Ectodermal cell (in vitro differentiated cells): Measurements from ENCODE around the gene LYPD1.

Experiments used
- H3K27ac ChIP-seq: 2 replicates; pipeline ENCODE4 v1.7.0; 2013; ENCODE audit warnings: mild to moderate bottlenecking, low read depth, low read length; ENCODE audit not compliant: insufficient read depth, poor library complexity, severe bottlenecking
- H3K27me3 ChIP-seq: 2 replicates; pipeline ENCODE4 v1.7.0; 2013; ENCODE audit warnings: mild to moderate bottlenecking, low read length; ENCODE audit not compliant: insufficient read depth, control insufficient read depth, poor library complexity, severe bottlenecking
- H3K36me3 ChIP-seq: one replicate; pipeline ENCODE4 v1.7.0; 2013; ENCODE audit warnings: low read length; ENCODE audit not compliant: control insufficient read depth, insufficient read depth
- H3K4me1 ChIP-seq: one replicate; pipeline ENCODE4 v1.7.0; 2013; ENCODE audit warnings: low read length; ENCODE audit not compliant: control insufficient read depth, insufficient read depth
- H3K4me3 ChIP-seq: 2 replicates; pipeline ENCODE4 v1.7.0; 2013; ENCODE audit warnings: low read depth, low read length, control low read depth; ENCODE audit not compliant: insufficient read depth
- H3K9me3 ChIP-seq: 2 replicates; pipeline ENCODE4 v1.7.0; 2013; ENCODE audit warnings: mild to moderate bottlenecking, low read length, moderate library complexity; ENCODE audit not compliant: control insufficient read depth
- WGBS, 2 experiments: methylation state at CpG; one replicate each; pipeline ENCODE4 v1.1.7; 2013; ENCODE audit warnings: missing lambda C conversion rate in 2 of 2; 5-methylcytosine and 5-hydroxymethylcytosine counted together

The LYPD1 gene

GRCh38 chr2:132638313-132639040 lies 31.5 kb downstream of the LYPD1 start:
- peaks cover 11% of the 10 kb centered on the region for H3K4me1 ChIP-seq
- no peaks in the 10 kb centered on the region for H3K27me3 ChIP-seq
- no peaks in the 10 kb centered on the region for H3K9me3 ChIP-seq
- no peak overlapping the region for H3K27ac ChIP-seq
- no peak overlapping the region for H3K4me3 ChIP-seq
- H3K36me3 ChIP-seq, result no peaks in the 10 kb centered on the region
- WGBS, 2 experiments, result 71 to 74% methylated on average over 5 of the region's 5 CpGs

- no peaks in the 10 kb centered on the region for H3K9me3 ChIP-seq
- H3K27ac ChIP-seq, result no peak overlapping the region
- H3K4me3 ChIP-seq, result no peak overlapping the region
- no peaks in the 10 kb centered on the region for H3K27me3 ChIP-seq
- H3K36me3 ChIP-seq, result no peaks in the 10 kb centered on the region
- H3K4me1 ChIP-seq, result peaks cover 11% of the 10 kb centered on the region
- 85 to 87% methylated on average over 1 of the region's 1 CpG for WGBS, 2 experiments
These were observed 33.7 kb downstream of the LYPD1 start for GRCh38 chr2:132636346-132636745.

GRCh38 chr2:132633635-132634034 lies 36.4 kb downstream of the LYPD1 start:
- WGBS, 2 experiments, result 94 to 97% methylated on average over 2 of the region's 2 CpGs
- Histone ChIP-seq H3K9me3 (no peaks in the 10 kb centered on the region), H3K27me3 (no peaks in the 10 kb centered on the region), H3K4me1 (peaks cover 6% of the 10 kb centered on the region), H3K36me3 (no peaks in the 10 kb centered on the region), H3K27ac (no peak overlapping the region), H3K4me3 (no peak overlapping the region)

GRCh38 chr2:132632000-132632649 lies 37.9 kb downstream of the LYPD1 start:
- WGBS, 2 experiments, result 77 to 78% methylated on average over 6 of the region's 6 CpGs
- Histone ChIP-seq H3K36me3 (no peaks in the 10 kb centered on the region), H3K9me3 (no peaks in the 10 kb centered on the region), H3K27ac (no peak overlapping the region), H3K27me3 (no peaks in the 10 kb centered on the region), H3K4me1 (peaks cover 6% of the 10 kb centered on the region), H3K4me3 (no peak overlapping the region)

GRCh38 chr2:132627536-132627935 lies 42.5 kb downstream of the LYPD1 start:
- Histone ChIP-seq H3K4me1 (peaks cover 6% of the 10 kb centered on the region), H3K4me3 (no peak overlapping the region), H3K27me3 (no peaks in the 10 kb centered on the region), H3K9me3 (no peaks in the 10 kb centered on the region), H3K36me3 (no peaks in the 10 kb centered on the region), H3K27ac (no peak overlapping the region)
- 92 to 94% methylated on average over 3 of the region's 3 CpGs for WGBS, 2 experiments

- Histone ChIP-seq H3K4me1 (no peaks in the 10 kb centered on the region), H3K27ac (no peak overlapping the region), H3K4me3 (no peak overlapping the region), H3K36me3 (no peaks in the 10 kb centered on the region), H3K27me3 (no peaks in the 10 kb centered on the region), H3K9me3 (no peaks in the 10 kb centered on the region)
- WGBS, 2 experiments, result 91 to 92% methylated on average over 9 of the region's 9 CpGs
These were observed 46.7 kb downstream of the LYPD1 start for GRCh38 chr2:132623096-132623839.

- 94 to 95% methylated on average over 8 of the region's 8 CpGs for WGBS, 2 experiments
- Histone ChIP-seq H3K4me3 (no peak overlapping the region), H3K9me3 (no peaks in the 10 kb centered on the region), H3K27me3 (no peaks in the 10 kb centered on the region), H3K27ac (no peak overlapping the region), H3K4me1 (no peaks in the 10 kb centered on the region), H3K36me3 (no peaks in the 10 kb centered on the region)
These were observed 48.7 kb downstream of the LYPD1 start for GRCh38 chr2:132621131-132621875.

GRCh38 chr2:132620115-132620514 lies 49.9 kb downstream of the LYPD1 start:
- H3K27me3 ChIP-seq, result no peaks in the 10 kb centered on the region
- H3K36me3 ChIP-seq, result no peaks in the 10 kb centered on the region
- H3K4me3 ChIP-seq, result no peak overlapping the region
- no peaks in the 10 kb centered on the region for H3K4me1 ChIP-seq
- H3K9me3 ChIP-seq, result no peaks in the 10 kb centered on the region
- 79 to 87% methylated on average over 2 of the region's 2 CpGs for WGBS, 2 experiments
- H3K27ac ChIP-seq, result no peak overlapping the region

- Histone ChIP-seq H3K4me3 (no peak overlapping the region), H3K27me3 (no peaks in the 10 kb centered on the region), H3K9me3 (no peaks in the 10 kb centered on the region), H3K27ac (no peak overlapping the region), H3K36me3 (no peaks in the 10 kb centered on the region), H3K4me1 (no peaks in the 10 kb centered on the region)
- 94 to 96% methylated on average over 7 of the region's 7 CpGs for WGBS, 2 experiments
These were observed 51.3 kb downstream of the LYPD1 start for GRCh38 chr2:132618734-132619133.

- Histone ChIP-seq H3K27me3 (no peaks in the 10 kb centered on the region), H3K4me3 (no peak overlapping the region), H3K36me3 (no peaks in the 10 kb centered on the region), H3K27ac (no peak overlapping the region), H3K9me3 (no peaks in the 10 kb centered on the region), H3K4me1 (no peaks in the 10 kb centered on the region)
- 82 to 88% methylated on average over 3 of the region's 3 CpGs for WGBS, 2 experiments
These were observed 52.0 kb downstream of the LYPD1 start for GRCh38 chr2:132617989-132618388.
